ENCODE data around the gene HERPUD1.

- no peak for TF ChIP-seq CTCF (IDR thresholded peaks at IDR 0.05; ENCODE audit: borderline replicate concordance, extremely low read depth, low read length, poor library complexity, severe bottlenecking)
- no peak for TF ChIP-seq EZH2 (IDR thresholded peaks at IDR 0.05; ENCODE audit: borderline replicate concordance, low read depth, low read length, severe bottlenecking)
Measured at GRCh38 chr16:56923481-56924091, 8.4 kb upstream of the HERPUD1 start.
